IPS-11a (cell line): ENCODE data around the gene GAGE12E.
"Not testable (repeated sequence)": the region's sequence is repeated elsewhere in the genome, so short reads cannot be mapped to it uniquely, and the experiment has no call there.

ENCODE experiments used
- H3K4me3 ChIP-seq: one replicate; pipeline ENCODE4 v1.5.1; 2013; ENCODE audit warnings: low read depth, low read length, control low read depth

The GAGE12E gene

GRCh38 chrX:49550989-49551388, at the start of gene GAGE12E:
Gene GAGE12E, plus strand, starts transcription at chrX:49551289. Its CDS starts 1,155 bp downstream, at chrX:49552444.
- H3K4me3 ChIP-seq: not testable (repeated sequence)

DNA sequence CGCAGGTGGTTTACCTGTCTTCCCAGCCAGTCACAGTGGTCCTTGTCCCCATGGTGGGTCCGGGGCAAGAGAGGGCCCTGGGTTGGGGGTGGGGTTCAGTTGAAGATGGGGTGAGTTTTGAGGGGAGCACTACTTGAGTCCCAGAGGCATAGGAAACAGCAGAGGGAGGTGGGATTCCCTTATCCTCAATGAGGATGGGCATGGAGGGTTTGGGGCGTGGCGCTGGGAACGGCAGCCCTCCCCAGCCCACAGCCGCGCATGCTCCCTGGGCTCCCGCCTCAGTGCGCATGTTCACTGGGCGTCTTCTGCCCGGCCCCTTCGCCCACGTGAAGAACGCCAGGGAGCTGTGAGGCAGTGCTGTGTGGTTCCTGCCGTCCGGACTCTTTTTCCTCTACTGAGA, 19.2 kb upstream of the GAGE12E start, which contains the start of gene GAGE12C:
GAGE12C (plus strand) TSS at position 301 of the 400 bp plus-strand sequence. CDS start 1,155 bp downstream, outside the sequence.
- not testable (repeated sequence) for H3K4me3 ChIP-seq

- H3K4me3 ChIP-seq: not testable (repeated sequence)
These were observed 9.7 kb upstream of the GAGE12E start, which contains the start of gene GAGE12D for GRCh38 chrX:49541433-49541832. Gene GAGE12D, plus strand, starts transcription at chrX:49541733. Its CDS starts 1,155 bp downstream, at chrX:49542888.

DNA sequence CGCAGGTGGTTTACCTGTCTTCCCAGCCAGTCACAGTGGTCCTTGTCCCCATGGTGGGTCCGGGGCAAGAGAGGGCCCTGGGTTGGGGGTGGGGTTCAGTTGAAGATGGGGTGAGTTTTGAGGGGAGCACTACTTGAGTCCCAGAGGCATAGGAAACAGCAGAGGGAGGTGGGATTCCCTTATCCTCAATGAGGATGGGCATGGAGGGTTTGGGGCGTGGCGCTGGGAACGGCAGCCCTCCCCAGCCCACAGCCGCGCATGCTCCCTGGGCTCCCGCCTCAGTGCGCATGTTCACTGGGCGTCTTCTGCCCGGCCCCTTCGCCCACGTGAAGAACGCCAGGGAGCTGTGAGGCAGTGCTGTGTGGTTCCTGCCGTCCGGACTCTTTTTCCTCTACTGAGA, 9.5 kb downstream of the GAGE12E start, which contains the start of gene GAGE12F:
GAGE12F (plus strand) TSS at position 301 of the 400 bp plus-strand sequence. CDS start 1,155 bp downstream, outside the sequence.
- not testable (repeated sequence) for H3K4me3 ChIP-seq

DNA sequence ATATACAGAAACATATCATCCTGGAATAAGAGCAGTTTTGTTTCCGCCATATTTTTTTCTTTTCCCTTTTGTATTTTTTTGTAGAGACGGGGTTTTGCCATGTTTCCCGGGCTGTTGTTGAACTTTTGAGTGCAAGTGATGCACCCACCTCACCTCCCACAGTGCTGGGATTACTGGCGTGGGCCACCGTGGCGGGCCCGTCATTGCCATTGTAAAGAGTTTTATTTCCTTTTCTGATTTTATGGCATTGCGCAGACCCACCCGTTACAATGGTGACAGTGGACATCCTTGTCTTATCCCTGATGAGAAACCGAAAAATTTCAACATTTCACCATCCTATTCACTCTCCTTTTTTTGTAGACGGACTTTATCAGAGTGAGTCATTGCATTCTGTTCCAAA, 17.6 kb downstream of the GAGE12E start:
- H3K4me3 ChIP-seq: not testable (repeated sequence)

- H3K4me3 ChIP-seq: not testable (repeated sequence)
These were observed 18.1 kb downstream of the GAGE12E start for GRCh38 chrX:49569152-49569551.

- H3K4me3 ChIP-seq: not testable (repeated sequence)
These were observed 19.0 kb downstream of the GAGE12E start, which contains the start of gene GAGE12G for GRCh38 chrX:49570100-49570499. Gene GAGE12G, plus strand, starts transcription at chrX:49570400. Its CDS starts 1,155 bp downstream, at chrX:49571555.

DNA sequence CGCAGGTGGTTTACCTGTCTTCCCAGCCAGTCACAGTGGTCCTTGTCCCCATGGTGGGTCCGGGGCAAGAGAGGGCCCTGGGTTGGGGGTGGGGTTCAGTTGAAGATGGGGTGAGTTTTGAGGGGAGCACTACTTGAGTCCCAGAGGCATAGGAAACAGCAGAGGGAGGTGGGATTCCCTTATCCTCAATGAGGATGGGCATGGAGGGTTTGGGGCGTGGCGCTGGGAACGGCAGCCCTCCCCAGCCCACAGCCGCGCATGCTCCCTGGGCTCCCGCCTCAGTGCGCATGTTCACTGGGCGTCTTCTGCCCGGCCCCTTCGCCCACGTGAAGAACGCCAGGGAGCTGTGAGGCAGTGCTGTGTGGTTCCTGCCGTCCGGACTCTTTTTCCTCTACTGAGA, 28.6 kb downstream of the GAGE12E start, which contains the start of gene GAGE12H:
GAGE12H (plus strand) TSS at position 301 of the 400 bp plus-strand sequence. CDS start 1,155 bp downstream, outside the sequence.
- H3K4me3 ChIP-seq: not testable (repeated sequence)

DNA sequence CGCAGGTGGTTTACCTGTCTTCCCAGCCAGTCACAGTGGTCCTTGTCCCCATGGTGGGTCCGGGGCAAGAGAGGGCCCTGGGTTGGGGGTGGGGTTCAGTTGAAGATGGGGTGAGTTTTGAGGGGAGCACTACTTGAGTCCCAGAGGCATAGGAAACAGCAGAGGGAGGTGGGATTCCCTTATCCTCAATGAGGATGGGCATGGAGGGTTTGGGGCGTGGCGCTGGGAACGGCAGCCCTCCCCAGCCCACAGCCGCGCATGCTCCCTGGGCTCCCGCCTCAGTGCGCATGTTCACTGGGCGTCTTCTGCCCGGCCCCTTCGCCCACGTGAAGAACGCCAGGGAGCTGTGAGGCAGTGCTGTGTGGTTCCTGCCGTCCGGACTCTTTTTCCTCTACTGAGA, 38.1 kb downstream of the GAGE12E start, which contains the start of gene GAGE2A:
GAGE2A (plus strand) TSS at position 301 of the 400 bp plus-strand sequence. CDS start 1,155 bp downstream, outside the sequence.
- H3K4me3 ChIP-seq: not testable (repeated sequence)

GRCh38 chrX:49589769-49590478, 38.8 kb downstream of the GAGE12E start:
- not testable (repeated sequence) for H3K4me3 ChIP-seq

- not testable (repeated sequence) for H3K4me3 ChIP-seq
These were observed 39.4 kb downstream of the GAGE12E start for GRCh38 chrX:49590488-49590887.

DNA sequence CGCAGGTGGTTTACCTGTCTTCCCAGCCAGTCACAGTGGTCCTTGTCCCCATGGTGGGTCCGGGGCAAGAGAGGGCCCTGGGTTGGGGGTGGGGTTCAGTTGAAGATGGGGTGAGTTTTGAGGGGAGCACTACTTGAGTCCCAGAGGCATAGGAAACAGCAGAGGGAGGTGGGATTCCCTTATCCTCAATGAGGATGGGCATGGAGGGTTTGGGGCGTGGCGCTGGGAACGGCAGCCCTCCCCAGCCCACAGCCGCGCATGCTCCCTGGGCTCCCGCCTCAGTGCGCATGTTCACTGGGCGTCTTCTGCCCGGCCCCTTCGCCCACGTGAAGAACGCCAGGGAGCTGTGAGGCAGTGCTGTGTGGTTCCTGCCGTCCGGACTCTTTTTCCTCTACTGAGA, 47.6 kb downstream of the GAGE12E start, which contains the start of gene GAGE1:
GAGE1 (plus strand) TSS at position 301 of the 400 bp plus-strand sequence. CDS start 1,155 bp downstream, outside the sequence.
- not testable (repeated sequence) for H3K4me3 ChIP-seq
